ENCODE data around the gene RAB11FIP4.
"Not testable (repeated sequence)": the region's sequence is repeated elsewhere in the genome, so short reads cannot be mapped to it uniquely, and the experiment has no call there.

RAB11FIP4 gene, protein sequence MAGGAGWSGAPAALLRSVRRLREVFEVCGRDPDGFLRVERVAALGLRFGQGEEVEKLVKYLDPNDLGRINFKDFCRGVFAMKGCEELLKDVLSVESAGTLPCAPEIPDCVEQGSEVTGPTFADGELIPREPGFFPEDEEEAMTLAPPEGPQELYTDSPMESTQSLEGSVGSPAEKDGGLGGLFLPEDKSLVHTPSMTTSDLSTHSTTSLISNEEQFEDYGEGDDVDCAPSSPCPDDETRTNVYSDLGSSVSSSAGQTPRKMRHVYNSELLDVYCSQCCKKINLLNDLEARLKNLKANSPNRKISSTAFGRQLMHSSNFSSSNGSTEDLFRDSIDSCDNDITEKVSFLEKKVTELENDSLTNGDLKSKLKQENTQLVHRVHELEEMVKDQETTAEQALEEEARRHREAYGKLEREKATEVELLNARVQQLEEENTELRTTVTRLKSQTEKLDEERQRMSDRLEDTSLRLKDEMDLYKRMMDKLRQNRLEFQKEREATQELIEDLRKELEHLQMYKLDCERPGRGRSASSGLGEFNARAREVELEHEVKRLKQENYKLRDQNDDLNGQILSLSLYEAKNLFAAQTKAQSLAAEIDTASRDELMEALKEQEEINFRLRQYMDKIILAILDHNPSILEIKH

DNA sequence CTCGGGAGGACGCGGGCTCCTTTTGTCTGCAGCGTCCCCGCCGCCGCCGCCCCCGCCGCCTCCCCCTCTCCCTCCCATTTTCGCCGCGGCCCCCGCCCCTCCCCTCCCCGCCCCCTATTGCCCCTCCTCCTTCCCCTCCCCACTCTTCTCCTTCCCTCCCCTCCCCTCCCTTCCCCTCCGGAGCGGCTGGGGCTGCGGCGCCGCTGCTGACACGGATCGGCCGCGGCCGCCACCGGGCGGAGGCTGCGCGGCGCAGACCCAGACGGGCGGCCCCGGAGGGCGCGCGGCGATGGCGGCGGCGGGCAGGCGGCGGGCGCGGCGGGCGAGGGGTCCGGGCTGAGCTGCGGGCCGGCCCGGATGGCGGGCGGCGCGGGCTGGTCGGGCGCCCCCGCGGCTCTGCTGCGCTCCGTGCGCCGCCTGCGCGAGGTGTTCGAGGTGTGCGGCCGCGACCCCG is at the start of gene RAB11FIP4:
Gene RAB11FIP4 (plus strand): TSS at position 180 of the 454 bp plus-strand sequence. CDS start 178 bp downstream, at position 358.
- DNase-seq (ENCODE audit: insufficient read length, low spot score) (no peak), FAIRE-seq (no peak)

GRCh38 chr17:31345191-31345747 is 46.2 kb upstream of the RAB11FIP4 start:
- FAIRE-seq; DNase-seq (ENCODE audit: insufficient read length, low spot score): not testable (repeated sequence)

DNA sequence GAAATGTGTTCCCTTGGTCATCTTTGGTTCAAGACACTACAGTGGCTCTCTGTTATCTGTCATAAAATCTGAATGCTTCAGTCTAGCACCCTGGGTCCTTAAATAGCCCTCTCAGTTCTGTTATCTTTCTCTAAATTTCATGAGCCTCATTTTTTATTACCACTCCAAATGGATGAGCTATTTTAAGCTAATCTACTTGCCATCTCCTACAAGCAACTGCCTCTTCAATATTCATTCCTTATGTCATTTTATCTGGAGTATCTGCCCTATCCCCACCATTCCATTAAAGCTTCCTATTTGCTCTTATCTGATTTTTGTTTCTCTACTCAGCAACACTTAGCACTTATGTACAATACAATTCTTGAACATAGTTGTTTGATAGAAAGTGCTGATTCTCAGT is 42.0 kb upstream of the RAB11FIP4 start:
- DNase-seq (ENCODE audit: insufficient read length, low spot score) (no peak), FAIRE-seq (no peak)

GRCh38 chr17:31355935-31356334 is 35.5 kb upstream of the RAB11FIP4 start:
- FAIRE-seq (no peak), DNase-seq (ENCODE audit: insufficient read length, low spot score) (no peak)

DNA sequence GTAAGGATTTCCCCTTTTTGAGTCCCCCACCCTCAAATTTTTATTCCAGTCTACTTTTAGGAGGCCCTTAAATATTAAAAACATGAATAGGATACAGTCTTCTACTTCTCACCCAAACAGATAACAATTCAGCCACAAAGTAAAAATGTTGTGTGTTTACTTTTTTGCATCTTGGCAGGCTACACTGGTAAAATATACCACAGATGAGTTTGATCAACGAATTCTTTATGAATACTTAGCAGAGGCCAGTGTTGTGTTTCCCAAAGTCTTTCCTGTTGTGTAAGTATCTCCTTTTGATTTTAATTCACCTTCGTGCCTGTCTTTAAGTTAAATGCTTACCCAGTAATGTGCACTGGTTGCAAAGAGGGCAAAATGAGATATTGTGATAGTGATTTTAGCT is 34.4 kb upstream of the RAB11FIP4 start:
- DNase-seq (ENCODE audit: insufficient read length, low spot score) = no peak

GRCh38 chr17:31357839-31358394 is 33.6 kb upstream of the RAB11FIP4 start:
- DNase-seq (ENCODE audit: insufficient read length, low spot score) = no peak
- FAIRE-seq = no peak

More for the DNA sequence above, 34.4 kb upstream of the RAB11FIP4 start:
- peak; percentile 49 for FAIRE-seq

DNA sequence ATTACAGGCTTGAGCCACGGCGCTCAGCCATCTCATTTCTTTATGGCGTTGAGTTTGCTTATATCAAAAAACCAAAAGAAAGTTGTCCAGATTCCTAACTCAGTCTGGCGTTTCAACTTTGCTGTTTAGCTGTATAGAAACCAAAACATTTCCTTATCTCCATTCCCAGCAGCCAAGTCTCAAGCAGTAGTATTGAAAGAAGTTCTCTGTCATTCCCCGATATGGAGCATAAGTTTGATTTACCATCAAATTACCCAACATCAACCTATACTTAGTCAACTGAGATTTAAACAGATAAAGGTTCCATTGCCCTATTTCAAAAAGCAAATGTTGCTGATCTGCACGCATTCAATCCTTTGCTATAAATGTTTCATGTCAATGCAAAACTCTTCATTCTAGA is 27.5 kb upstream of the RAB11FIP4 start:
- peak; percentile 40 for FAIRE-seq
- DNase-seq (ENCODE audit: insufficient read length, low spot score) = no peak

DNA sequence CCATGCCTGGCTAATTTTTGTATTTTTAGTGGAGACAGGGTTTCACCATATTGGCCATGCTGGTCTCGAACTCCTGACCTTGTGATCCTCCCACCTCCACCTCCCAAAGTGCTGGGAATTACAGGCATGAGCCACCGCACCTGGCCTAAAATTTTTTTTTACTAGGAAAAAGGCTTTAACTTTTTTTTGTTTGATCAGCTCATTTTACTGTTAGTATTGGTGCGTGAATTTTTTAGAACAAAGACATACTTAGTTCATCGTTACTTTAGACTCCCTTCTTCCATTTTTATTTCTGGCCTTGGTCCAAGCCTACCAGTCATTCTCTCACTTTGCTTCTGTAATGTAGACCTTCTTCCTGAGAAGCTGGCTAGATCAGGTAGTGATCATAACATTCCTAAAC is 25.4 kb upstream of the RAB11FIP4 start:
- no peak for DNase-seq (ENCODE audit: insufficient read length, low spot score)
- no peak for FAIRE-seq

- DNase-seq (ENCODE audit: insufficient read length, low spot score) (no peak), FAIRE-seq (no peak)
These were observed 22.2 kb upstream of the RAB11FIP4 start for GRCh38 chr17:31369266-31369665.

- DNase-seq (ENCODE audit: insufficient read length, low spot score) (no peak), FAIRE-seq (peak; percentile 91)
These were observed 19.9 kb upstream of the RAB11FIP4 start for GRCh38 chr17:31371511-31372097.

DNA sequence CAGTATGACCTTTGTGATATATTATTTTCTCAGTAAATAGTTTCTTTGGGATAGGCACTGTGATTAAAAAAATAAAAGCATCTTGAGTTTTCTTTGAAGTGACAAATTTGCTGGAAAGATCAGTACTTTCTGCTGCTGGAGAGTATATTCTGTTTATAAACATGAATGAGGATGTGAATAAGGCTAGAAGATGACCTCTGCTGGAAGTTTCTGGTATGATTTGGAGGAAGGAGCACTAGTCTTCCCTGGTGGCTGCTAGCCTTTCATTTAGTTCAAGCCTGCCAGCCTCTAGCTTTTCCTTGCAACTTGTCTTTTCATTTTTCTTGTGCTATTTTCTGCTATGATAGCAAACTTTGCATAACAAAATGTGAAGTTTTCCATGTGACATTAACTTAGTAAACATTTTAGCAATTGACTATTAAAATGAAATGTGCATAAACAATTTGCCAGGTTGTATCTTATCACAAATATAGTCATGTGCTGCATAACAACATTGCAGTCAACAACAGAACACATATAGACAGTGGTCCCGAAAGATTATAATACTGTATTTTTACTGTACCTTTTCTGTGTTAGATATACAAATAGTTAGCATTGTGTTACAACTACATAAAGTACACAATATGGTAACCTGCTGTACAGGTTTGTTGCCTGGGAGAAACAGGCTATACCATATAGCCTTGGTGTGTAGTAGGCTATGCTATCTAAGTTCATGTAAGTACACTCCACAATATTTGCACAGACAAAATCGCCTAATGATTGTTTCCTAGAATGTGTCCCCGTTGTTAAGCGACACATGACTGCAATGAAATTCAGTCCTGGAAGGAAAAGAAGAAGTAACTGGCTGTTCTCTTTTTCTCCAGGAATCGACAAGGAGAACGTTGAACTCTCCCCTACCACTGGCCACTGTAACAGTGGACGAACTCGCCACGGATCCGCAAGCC is 18.1 kb upstream of the RAB11FIP4 start:
- no peak for DNase-seq (ENCODE audit: insufficient read length, low spot score)
- peak; percentile 96 for FAIRE-seq

DNA sequence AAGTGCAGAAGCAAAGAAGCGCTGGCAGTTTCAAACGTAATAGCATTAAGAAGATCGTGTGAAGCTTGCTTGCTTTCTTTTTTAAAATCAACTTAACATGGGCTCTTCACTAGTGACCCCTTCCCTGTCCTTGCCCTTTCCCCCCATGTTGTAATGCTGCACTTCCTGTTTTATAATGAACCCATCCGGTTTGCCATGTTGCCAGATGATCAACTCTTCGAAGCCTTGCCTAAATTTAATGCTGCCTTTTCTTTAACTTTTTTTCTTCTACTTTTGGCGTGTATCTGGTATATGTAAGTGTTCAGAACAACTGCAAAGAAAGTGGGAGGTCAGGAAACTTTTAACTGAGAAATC is 17.4 kb upstream of the RAB11FIP4 start:
- FAIRE-seq (peak; percentile 87), DNase-seq (ENCODE audit: insufficient read length, low spot score) (no peak)

GRCh38 chr17:31374503-31374902 is 17.0 kb upstream of the RAB11FIP4 start:
- no peak for DNase-seq (ENCODE audit: insufficient read length, low spot score)
- FAIRE-seq = no peak

- no peak for FAIRE-seq
- DNase-seq (ENCODE audit: insufficient read length, low spot score) = no peak
These were observed 12.8 kb upstream of the RAB11FIP4 start for GRCh38 chr17:31378638-31379037.

- DNase-seq (ENCODE audit: insufficient read length, low spot score) = no peak
- FAIRE-seq = no peak
These were observed 11.8 kb upstream of the RAB11FIP4 start for GRCh38 chr17:31379597-31380205.

GRCh38 chr17:31381165-31381668 is 10.3 kb upstream of the RAB11FIP4 start:
- DNase-seq (ENCODE audit: insufficient read length, low spot score) = no peak
- FAIRE-seq = no peak

GRCh38 chr17:31382668-31383275 is 8.7 kb upstream of the RAB11FIP4 start:
- FAIRE-seq; DNase-seq (ENCODE audit: insufficient read length, low spot score): not testable (repeated sequence)

DNA sequence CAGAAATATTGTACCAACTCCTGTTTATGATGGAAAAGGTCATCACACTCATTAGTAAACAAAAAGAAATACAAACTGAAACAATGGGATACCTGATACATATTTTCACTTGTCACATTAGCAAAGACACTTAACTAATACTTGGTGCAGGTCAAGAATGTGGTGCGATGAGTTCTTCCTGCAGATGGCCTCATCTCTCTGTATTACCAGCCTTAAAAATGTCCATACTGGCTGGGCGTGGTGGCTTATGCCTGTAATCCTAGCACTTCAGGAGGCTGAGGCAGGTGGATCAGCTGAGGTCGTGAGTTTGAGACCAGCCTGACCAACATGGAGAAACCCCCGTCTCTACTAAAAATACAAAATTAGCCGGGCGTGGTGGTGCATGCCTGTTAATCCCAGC is 8.0 kb upstream of the RAB11FIP4 start:
- not testable (repeated sequence) for DNase-seq (ENCODE audit: insufficient read length, low spot score); FAIRE-seq
